Liver (tissue), 3 donors: ENCODE results near the gene FRAS1.

Source experiments
- ATF3 ChIP-seq: IDR thresholded peaks from 2 replicates; pipeline ENCODE4 v1.6.1; 2016; ENCODE audit warnings: antibody characterized with exemption
- CTCF ChIP-seq: fragments of 150-350 bp; IDR thresholded peaks from 2 replicates; pipeline ENCODE4 v1.5.1; 2017; ENCODE audit warnings: improper control_type of control experiment, low read depth, low read length; ENCODE audit not compliant: missing input control
- EGR1 ChIP-seq, 2 donors: IDR thresholded peaks; 2 replicates each; pipeline ENCODE4 v1.6.1; 2016 to 2018; ENCODE audit warnings: antibody characterized with exemption in 2 of 2, low read depth in 2 of 2
- FOXA1 ChIP-seq: IDR thresholded peaks from 2 replicates; pipeline ENCODE4 v1.6.1; 2016; ENCODE audit warnings: antibody characterized with exemption
- FOXA2 ChIP-seq: IDR thresholded peaks from 2 replicates; pipeline ENCODE4 v1.6.1; 2016; ENCODE audit warnings: antibody characterized with exemption
- NR2F2 ChIP-seq: IDR thresholded peaks from 2 replicates; pipeline ENCODE4 v1.6.1; 2016; ENCODE audit warnings: antibody characterized with exemption
- RAD21 ChIP-seq, 2 donors: IDR thresholded peaks; 2 replicates each; pipeline ENCODE4 v1.6.1; 2016; ENCODE audit warnings: antibody characterized with exemption in 2 of 2, mild to moderate bottlenecking in 2 of 2
- RXRA ChIP-seq, 2 donors: IDR thresholded peaks; 2 replicates each; pipeline ENCODE4 v1.6.1; 2017 to 2018; ENCODE audit warnings: antibody characterized with exemption in 2 of 2, mild to moderate bottlenecking in 1 of 2
- SP1 ChIP-seq: IDR thresholded peaks from 2 replicates; pipeline ENCODE4 v1.6.1; 2018; ENCODE audit warnings: antibody characterized with exemption, mild to moderate bottlenecking
- TAF1 ChIP-seq: conservative IDR thresholded peaks from 2 replicates; pipeline ENCODE4 v1.6.1; 2016; ENCODE audit warnings: antibody characterized with exemption, mild to moderate bottlenecking
- YY1 ChIP-seq: IDR thresholded peaks from 2 replicates; pipeline ENCODE4 v1.6.1; 2016; ENCODE audit warnings: antibody characterized with exemption, mild to moderate bottlenecking
- TF ChIP-seq, protein P1 (sequence below): IDR thresholded peaks from 2 replicates; pipeline ENCODE4 v1.6.1; 2016; ENCODE audit warnings: antibody characterized with exemption, mild to moderate bottlenecking
- TF ChIP-seq, protein P2 (sequence below): IDR thresholded peaks from 2 replicates; pipeline ENCODE4 v1.6.1; 2016; ENCODE audit warnings: antibody characterized with exemption
- donor health status: healthy.
- donor health status: healthy.

- no peak for TF ChIP-seq CTCF
- TF ChIP-seq, protein P1, sequence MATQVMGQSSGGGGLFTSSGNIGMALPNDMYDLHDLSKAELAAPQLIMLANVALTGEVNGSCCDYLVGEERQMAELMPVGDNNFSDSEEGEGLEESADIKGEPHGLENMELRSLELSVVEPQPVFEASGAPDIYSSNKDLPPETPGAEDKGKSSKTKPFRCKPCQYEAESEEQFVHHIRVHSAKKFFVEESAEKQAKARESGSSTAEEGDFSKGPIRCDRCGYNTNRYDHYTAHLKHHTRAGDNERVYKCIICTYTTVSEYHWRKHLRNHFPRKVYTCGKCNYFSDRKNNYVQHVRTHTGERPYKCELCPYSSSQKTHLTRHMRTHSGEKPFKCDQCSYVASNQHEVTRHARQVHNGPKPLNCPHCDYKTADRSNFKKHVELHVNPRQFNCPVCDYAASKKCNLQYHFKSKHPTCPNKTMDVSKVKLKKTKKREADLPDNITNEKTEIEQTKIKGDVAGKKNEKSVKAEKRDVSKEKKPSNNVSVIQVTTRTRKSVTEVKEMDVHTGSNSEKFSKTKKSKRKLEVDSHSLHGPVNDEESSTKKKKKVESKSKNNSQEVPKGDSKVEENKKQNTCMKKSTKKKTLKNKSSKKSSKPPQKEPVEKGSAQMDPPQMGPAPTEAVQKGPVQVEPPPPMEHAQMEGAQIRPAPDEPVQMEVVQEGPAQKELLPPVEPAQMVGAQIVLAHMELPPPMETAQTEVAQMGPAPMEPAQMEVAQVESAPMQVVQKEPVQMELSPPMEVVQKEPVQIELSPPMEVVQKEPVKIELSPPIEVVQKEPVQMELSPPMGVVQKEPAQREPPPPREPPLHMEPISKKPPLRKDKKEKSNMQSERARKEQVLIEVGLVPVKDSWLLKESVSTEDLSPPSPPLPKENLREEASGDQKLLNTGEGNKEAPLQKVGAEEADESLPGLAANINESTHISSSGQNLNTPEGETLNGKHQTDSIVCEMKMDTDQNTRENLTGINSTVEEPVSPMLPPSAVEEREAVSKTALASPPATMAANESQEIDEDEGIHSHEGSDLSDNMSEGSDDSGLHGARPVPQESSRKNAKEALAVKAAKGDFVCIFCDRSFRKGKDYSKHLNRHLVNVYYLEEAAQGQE = no peak
- no peak for TF ChIP-seq YY1
- TF ChIP-seq, protein P2, sequence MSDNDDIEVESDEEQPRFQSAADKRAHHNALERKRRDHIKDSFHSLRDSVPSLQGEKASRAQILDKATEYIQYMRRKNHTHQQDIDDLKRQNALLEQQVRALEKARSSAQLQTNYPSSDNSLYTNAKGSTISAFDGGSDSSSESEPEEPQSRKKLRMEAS = no peak
- no peak for TF ChIP-seq FOXA1
- TF ChIP-seq TAF1 = no peak
- TF ChIP-seq FOXA2 = no peak
- TF ChIP-seq SP1 = no peak
- no peak for TF ChIP-seq RXRA (IDR thresholded peaks at IDR 0.05)
- TF ChIP-seq RAD21 (IDR thresholded peaks at IDR 0.05) = no peak
- no peak for TF ChIP-seq EGR1 (IDR thresholded peaks at IDR 0.05; ENCODE audit: low read depth in 2 of 2)
- no peak for TF ChIP-seq ATF3
- TF ChIP-seq NR2F2 = no peak
These were observed 468.4 kb downstream of the FRAS1 start for GRCh38 chr4:78525559-78525958.
